SHP77 (cell line): ENCODE results near the gene KIF3B.
"Not testable (repeated sequence)": the region's sequence is repeated elsewhere in the genome, so short reads cannot be mapped to it uniquely, and the experiment has no call there.

ENCODE experiments used
- DNase-seq, 2 experiments: peaks; one replicate each; lab custom pipeline; 2025; lab: John Stamatoyannopoulos, UW

The KIF3B gene

GRCh38 chr20:32357375-32357868 lies 80.0 kb downstream of the KIF3B start:
- peak; percentile 54 to 60 for DNase-seq

GRCh38 chr20:32357869-32358631 lies 80.6 kb downstream of the KIF3B start, which contains the start of gene ASXL1:
TSS of gene ASXL1 (plus strand) at chr20:32358331. CDS start at chr20:32358776, 445 bp downstream.
- DNase-seq, result peak; percentile 96 to 97

- DNase-seq, result no peak
These were observed 81.1 kb downstream of the KIF3B start for GRCh38 chr20:32358632-32358882.

- DNase-seq, result peak; percentile 43 to 51
These were observed 81.6 kb downstream of the KIF3B start for GRCh38 chr20:32358883-32359632.

- no peak for DNase-seq
These were observed 82.3 kb downstream of the KIF3B start for GRCh38 chr20:32359633-32360332.

GRCh38 chr20:32360333-32360634 lies 82.8 kb downstream of the KIF3B start:
- DNase-seq, result no peak

GRCh38 chr20:32362901-32363364 lies 85.5 kb downstream of the KIF3B start:
- no peak for DNase-seq

GRCh38 chr20:32363492-32363891 lies 86.0 kb downstream of the KIF3B start:
- DNase-seq, result no peak

GRCh38 chr20:32364554-32365208 lies 87.2 kb downstream of the KIF3B start:
- DNase-seq, result no peak

GRCh38 chr20:32365564-32365963 lies 88.1 kb downstream of the KIF3B start:
- no peak for DNase-seq

GRCh38 chr20:32366380-32366779 lies 88.9 kb downstream of the KIF3B start:
- DNase-seq, result no peak

GRCh38 chr20:32368323-32368722 lies 90.9 kb downstream of the KIF3B start:
- no peak for DNase-seq

- DNase-seq, result no peak
These were observed 91.5 kb downstream of the KIF3B start for GRCh38 chr20:32368925-32369324.

- DNase-seq, result no peak
These were observed 93.4 kb downstream of the KIF3B start for GRCh38 chr20:32370897-32371296.

- DNase-seq, result no peak
These were observed 101.0 kb downstream of the KIF3B start for GRCh38 chr20:32378461-32378860.

GRCh38 chr20:32380037-32380436 lies 102.6 kb downstream of the KIF3B start:
- DNase-seq, result not testable (repeated sequence)

GRCh38 chr20:32380745-32381144 lies 103.3 kb downstream of the KIF3B start:
- DNase-seq, result no peak

- DNase-seq, result no peak
These were observed 104.9 kb downstream of the KIF3B start for GRCh38 chr20:32382102-32382950.

- not testable (repeated sequence) for DNase-seq
These were observed 106.0 kb downstream of the KIF3B start for GRCh38 chr20:32383441-32383840.
